Common myeloid progenitor, CD34-positive (primary cell): Measurements from ENCODE around the gene HEATR9.

ENCODE experiments used
- CTCF ChIA-PET: fragments of 350-600 bp; sonication (Branson Sonifier 250); formaldehyde crosslinking; loops from one replicate; lab custom pipeline; 2021; ENCODE audit warnings: antibody characterized with exemption; lab: Charles Lee
- POLR2A ChIA-PET: fragments of 350-600 bp; sonication (Branson Sonifier 250); formaldehyde crosslinking; loops from one replicate; lab custom pipeline; 2021; ENCODE audit warnings: antibody characterized with exemption; lab: Charles Lee
- DNase-seq, 3 donors: peaks; one replicate each; pipeline versions ENCODE4 v3.0.0 to v3.0.0-alpha.2; 2013
- H3K27ac ChIP-seq, 2 experiments: 1 replicate in 1 of 2; 2 replicates in 1 of 2; pipeline ENCODE4 v1.7.0; 2013; ENCODE audit warnings: inconsistent platforms in 2 of 2, low read length in 2 of 2, mild to moderate bottlenecking in 2 of 2, low read depth in 1 of 2, moderate library complexity in 1 of 2; ENCODE audit not compliant: severe bottlenecking in 2 of 2, insufficient read depth in 1 of 2, poor library complexity in 1 of 2
- H3K27me3 ChIP-seq, 5 experiments: replicated peaks in 2 of 5; 1 replicate in 3 of 5; 2 replicates in 2 of 5; pipeline versions ENCODE4 v1.6.1 to v1.7.0; 2013; ENCODE audit warnings: low read length in 4 of 5, mild to moderate bottlenecking in 2 of 5, moderate library complexity in 2 of 5, inconsistent platforms in 1 of 5; ENCODE audit not compliant: insufficient read depth in 5 of 5, control insufficient read depth in 4 of 5
- H3K36me3 ChIP-seq, 4 experiments: 1 replicate in 2 of 4; 2 replicates in 2 of 4; pipeline versions ENCODE4 v1.6.1 to v1.7.0; 2013; ENCODE audit warnings: low read length in 3 of 4, control low read depth in 1 of 4, mild to moderate bottlenecking in 1 of 4; ENCODE audit not compliant: control insufficient read depth in 4 of 4, insufficient read depth in 4 of 4
- H3K4me1 ChIP-seq, 4 experiments: 1 replicate in 3 of 4; 2 replicates in 1 of 4; pipeline versions ENCODE4 v1.6.1 to v1.7.1; 2013; ENCODE audit warnings: low read length in 3 of 4, mild to moderate bottlenecking in 3 of 4, control low read depth in 1 of 4, inconsistent platforms in 1 of 4, moderate library complexity in 1 of 4; ENCODE audit not compliant: control insufficient read depth in 4 of 4, insufficient read depth in 4 of 4; ENCODE audit errors: control extremely low read depth in 1 of 4
- H3K4me3 ChIP-seq, 7 experiments: 1 replicate in 4 of 7; 2 replicates in 3 of 7; pipeline versions ENCODE4 v1.5.1 to v1.7.0; 2013; ENCODE audit warnings: mild to moderate bottlenecking in 7 of 7, low read length in 6 of 7, moderate library complexity in 6 of 7, inconsistent platforms in 2 of 7, low read depth in 2 of 7, control low read depth in 1 of 7; ENCODE audit not compliant: insufficient read depth in 4 of 7, control insufficient read depth in 1 of 7; ENCODE audit errors: extremely low read depth in 1 of 7
- H3K9me3 ChIP-seq, 5 experiments: 1 replicate in 4 of 5; 2 replicates in 1 of 5; pipeline versions ENCODE4 v1.6.1 to v1.7.1; 2013; ENCODE audit warnings: low read length in 4 of 5, mild to moderate bottlenecking in 2 of 5, inconsistent platforms in 1 of 5, low read depth in 1 of 5, moderate library complexity in 1 of 5; ENCODE audit not compliant: control insufficient read depth in 4 of 5, insufficient read depth in 2 of 5; ENCODE audit errors: control extremely low read depth in 1 of 5
- WGBS: methylation state at CpG from one replicate; pipeline ENCODE4 v1.1.5; 2013; ENCODE audit not compliant: insufficient coverage; 5-methylcytosine and 5-hydroxymethylcytosine counted together

The HEATR9 gene

DNA sequence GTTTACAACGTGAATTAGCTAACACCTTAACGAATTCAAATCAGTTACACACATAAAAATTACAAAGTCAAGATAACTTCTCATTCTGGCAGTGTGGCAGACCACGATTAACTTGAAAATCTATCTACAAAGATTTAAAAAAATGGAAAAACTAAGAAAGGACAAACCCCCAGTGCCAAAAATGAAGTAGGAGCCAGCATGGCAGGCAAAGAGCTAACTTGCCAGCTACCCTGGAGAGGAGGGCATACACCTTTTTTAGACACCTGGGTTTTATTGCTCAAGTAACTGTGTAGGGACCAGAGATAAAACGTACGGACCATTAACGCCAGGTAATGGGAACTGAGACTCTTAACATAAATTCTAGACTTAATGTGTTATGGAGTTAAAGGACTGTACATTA lies 56.9 kb downstream of the HEATR9 start:
- Histone ChIP-seq H3K4me3 (peak overlapping the region in 1 of 7 experiments; percentile 10), H3K36me3 (peaks cover 0 to 16% (median 4%) of the 10 kb centered on the region in 4 experiments), H3K9me3 (no peaks in the 10 kb centered on the region), H3K27me3 (no peaks in the 10 kb centered on the region), H3K4me1 (peaks cover 13 to 45% (median 33%) of the 10 kb centered on the region in 4 experiments), H3K27ac (peak overlapping the region in 1 of 2 experiments; percentile 32)
- no peak for DNase-seq
- WGBS, result 90% methylated on average over 2 of the region's 6 CpGs
- ChIA-PET CTCF (interaction anchor here (1.5 to 18.6 kb wide), 2 partner anchors 9 to 41 kb away, joined by 3 to 482 read pairs; partner anchors contain the start of gene C17orf50), POLR2A (interaction anchor here (0.8 kb wide), 1 partner anchor 48 kb away, joined by 3 read pairs; no protein-coding TSS in a partner anchor)

DNA sequence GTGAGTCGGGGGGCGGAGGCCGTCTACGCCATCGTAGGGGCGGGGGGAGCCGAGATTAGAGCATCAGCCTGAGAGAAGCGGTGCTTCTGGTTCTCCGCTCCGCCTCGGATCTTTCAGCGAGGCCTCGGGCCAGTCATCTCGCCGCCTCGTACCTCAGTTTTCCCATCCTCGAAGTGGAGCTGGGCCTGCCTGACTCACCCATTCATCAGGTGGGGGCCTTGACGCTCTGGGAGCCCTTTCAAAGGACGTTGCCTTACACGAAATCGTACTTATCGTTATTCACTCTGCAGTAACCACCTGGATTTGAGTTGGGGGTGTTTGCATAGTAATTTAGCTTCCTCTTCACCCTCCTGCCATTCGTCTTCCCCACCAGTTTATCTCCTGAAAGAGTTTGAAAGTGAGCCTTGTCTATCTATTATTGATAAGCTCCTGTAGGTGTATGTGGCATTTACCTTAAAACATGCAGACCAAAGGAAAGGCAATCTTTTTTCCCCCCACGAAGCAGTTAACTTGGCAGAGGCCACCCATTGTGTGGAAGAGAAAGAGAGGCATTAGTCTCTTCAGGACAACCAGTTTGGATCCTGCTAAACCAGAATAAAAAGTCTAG lies 58.7 kb downstream of the HEATR9 start:
- peaks cover 13 to 45% (median 33%) of the 10 kb centered on the region in 4 experiments for H3K4me1 ChIP-seq
- peaks cover 0 to 8% (median 0%) of the 10 kb centered on the region in 4 experiments for H3K36me3 ChIP-seq
- WGBS, result 0% methylated on average over 22 of the region's 24 CpGs
- no peak for DNase-seq
- no peaks in the 10 kb centered on the region for H3K9me3 ChIP-seq
- peak overlapping the region; percentile 94 to 97 for H3K27ac ChIP-seq
- ChIA-PET CTCF (interaction anchor here (1.3 to 18.6 kb wide), 6 partner anchors 7 to 196 kb away, joined by 3 to 482 read pairs (median 10); partner anchors contain the start of gene C17orf50), POLR2A (interaction anchor here (0.7 to 1.6 kb wide), 4 partner anchors 10 to 197 kb away, joined by 3 to 22 read pairs (median 4); no protein-coding TSS in a partner anchor)
- peak overlapping the region; percentile 87 to 99 (median 93) for H3K4me3 ChIP-seq
- no peaks in the 10 kb centered on the region for H3K27me3 ChIP-seq

DNA sequence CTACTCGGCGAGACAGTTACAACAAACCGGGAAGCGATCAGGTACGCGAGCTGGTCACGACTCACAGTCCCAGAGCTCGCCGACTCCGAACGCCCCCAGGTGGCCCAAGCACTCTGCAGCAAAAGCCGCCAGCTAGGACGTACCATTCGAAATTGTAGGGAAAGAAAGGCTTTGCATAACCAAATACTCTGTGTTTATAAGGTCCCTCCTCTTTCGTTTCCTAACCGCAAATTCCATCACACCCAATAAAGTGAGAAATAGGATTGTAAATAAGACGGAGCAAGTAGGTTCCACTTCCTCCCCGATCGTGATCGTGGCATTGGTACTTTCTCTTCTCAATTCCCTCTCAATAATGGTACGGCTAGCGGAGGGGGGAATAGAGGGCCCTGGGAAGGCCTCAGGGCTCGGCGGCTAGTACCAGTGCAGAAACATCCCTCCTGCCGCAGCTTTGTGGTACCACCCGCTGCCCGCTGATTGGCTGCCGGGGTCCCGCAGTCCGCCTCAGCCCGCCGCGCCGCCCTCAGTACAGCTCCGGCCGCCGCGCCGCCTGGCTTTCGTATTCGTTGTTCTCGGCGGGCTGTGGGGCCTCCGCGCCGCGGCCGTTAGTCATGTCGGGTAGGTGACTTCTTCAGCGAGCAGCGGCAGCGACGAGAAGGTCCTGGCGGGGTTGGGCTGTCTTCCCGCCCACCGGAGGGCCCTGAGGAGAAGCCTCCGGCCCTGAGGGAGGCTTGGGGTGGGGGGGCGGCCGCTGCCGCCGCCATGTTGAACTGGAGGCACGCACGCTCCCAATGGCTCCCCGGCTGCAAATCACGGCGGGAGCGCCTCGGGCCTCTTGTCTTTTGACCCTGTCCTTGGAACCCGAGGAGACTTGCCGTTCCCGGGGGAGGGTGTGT lies 59.5 kb downstream of the HEATR9 start, which contains the start of gene TAF15:
TAF15 (plus strand) TSS at position 523 of the 893 bp plus-strand sequence; CDS start at position 609, 86 bp downstream.
- Histone ChIP-seq H3K27me3 (no peaks in the 10 kb centered on the region), H3K4me1 (peaks cover 13 to 52% (median 38%) of the 10 kb centered on the region in 4 experiments), H3K27ac (peak within 1 kb of the TSS; percentile 94 to 97), H3K9me3 (no peaks in the 10 kb centered on the region), H3K36me3 (peaks cover 0 to 8% (median 0%) of the 10 kb centered on the region in 4 experiments), H3K4me3 (peak within 1 kb of the TSS; percentile 87 to 99 (median 93))
- peak; percentile 99 for DNase-seq
- ChIA-PET POLR2A (interaction anchor here (0.6 to 1.6 kb wide), 8 partner anchors 11 to 221 kb away, joined by 3 to 22 read pairs (median 3); no protein-coding TSS in a partner anchor), CTCF (interaction anchor here (0.5 to 18.6 kb wide), 15 partner anchors 8 to 739 kb away, joined by 3 to 482 read pairs (median 5); partner anchors contain the start of gene C17orf50)
- WGBS, result 0% methylated on average over 61 of the region's 71 CpGs

DNA sequence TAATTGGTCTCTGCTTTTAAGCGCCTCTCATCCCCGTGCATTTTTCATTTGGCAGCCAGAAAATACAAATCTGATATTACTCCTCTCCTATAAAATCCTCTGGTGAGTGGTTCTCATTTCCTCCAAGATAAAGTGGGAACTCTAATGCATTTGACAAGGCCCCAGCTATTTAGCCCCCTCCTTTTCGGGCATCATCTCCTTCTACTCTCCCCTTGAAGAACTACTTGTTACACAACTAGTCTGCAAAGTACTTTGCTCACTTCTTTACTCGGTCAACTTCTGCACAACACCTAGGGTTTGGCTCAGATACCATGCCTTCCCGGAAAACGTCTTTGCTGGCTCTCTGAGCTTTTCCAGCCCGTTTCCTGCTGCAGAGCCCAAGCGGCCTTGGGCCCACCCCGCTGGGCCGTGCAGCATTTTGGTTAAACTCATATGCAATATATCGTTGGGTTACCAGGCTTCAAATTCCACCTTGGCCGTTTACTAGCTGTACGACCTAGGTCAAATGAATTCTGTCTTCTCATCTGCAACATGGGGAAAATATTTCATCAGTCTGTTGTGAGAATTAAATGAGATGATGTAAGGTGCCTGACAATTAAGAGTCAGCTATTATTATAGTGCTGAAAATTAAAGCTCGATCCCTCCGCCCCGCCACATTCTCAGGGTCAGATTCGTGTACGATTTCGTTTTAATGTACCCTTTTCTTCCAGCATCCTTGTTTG lies 60.3 kb downstream of the HEATR9 start:
- 28% methylated on average over 16 of the region's 19 CpGs for WGBS
- no peaks in the 10 kb centered on the region for H3K9me3 ChIP-seq
- no peak for DNase-seq
- H3K36me3 ChIP-seq, result peaks cover 0 to 8% (median 0%) of the 10 kb centered on the region in 4 experiments
- peaks cover 13 to 54% (median 39%) of the 10 kb centered on the region in 4 experiments for H3K4me1 ChIP-seq
- H3K27ac ChIP-seq, result peak overlapping the region; percentile 94 to 97
- ChIA-PET POLR2A (interaction anchor here (0.6 to 1.6 kb wide), 5 partner anchors 41 to 220 kb away, joined by 3 to 22 read pairs (median 3); no protein-coding TSS in a partner anchor), CTCF (interaction anchor here (0.8 to 18.6 kb wide), 19 partner anchors 9 to 738 kb away, joined by 3 to 482 read pairs (median 4); partner anchors contain the start of gene C17orf50)
- no peaks in the 10 kb centered on the region for H3K27me3 ChIP-seq
- H3K4me3 ChIP-seq, result peak overlapping the region; percentile 26 to 99 (median 92)

DNA sequence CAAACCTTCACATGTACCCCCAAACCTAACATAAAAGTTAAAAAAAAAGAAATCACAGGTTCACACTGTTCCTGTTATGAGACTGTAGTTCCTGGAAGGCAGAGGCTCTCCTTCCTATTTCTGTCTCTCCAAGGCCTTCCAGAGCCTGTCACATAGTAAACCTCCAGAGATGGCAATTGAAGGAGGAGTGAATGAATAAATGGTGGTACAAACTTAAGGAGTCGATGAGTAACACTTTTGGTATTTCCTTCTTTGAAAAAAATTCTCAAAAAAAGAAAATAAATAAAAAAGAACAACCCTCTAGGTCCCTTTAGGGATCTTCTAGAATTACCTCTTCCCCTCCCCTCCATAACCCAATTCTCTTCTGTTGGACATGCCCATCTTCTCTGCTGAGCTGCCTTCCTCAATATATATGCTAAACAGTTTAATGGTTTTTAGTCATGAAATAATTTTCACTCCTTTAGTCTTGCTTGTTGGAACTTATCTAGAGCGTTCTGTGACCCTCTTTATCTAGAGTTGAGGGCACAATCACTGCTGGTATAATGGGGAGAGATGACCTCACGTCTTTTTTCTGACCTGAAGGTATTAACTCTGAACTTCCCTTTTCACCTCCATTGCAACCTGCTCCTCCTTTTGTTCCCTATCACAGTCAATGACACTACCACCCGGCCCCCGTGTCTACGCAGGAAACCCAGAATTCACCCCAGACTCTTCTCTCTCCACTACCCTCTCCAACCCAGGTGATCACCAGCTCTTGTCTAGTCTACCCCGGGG lies 61.1 kb downstream of the HEATR9 start:
- CTCF ChIA-PET, result interaction anchor here (0.9 to 18.6 kb wide), 15 partner anchors 10 to 737 kb away, joined by 3 to 482 read pairs (median 4); partner anchors contain the start of gene C17orf50
- Histone ChIP-seq H3K27me3 (no peaks in the 10 kb centered on the region), H3K36me3 (peaks cover 0 to 4% (median 0%) of the 10 kb centered on the region in 4 experiments), H3K9me3 (no peaks in the 10 kb centered on the region), H3K4me3 (peak overlapping the region in 2 of 7 experiments; percentile 99), H3K27ac (no peak overlapping the region), H3K4me1 (peaks cover 13 to 57% (median 42%) of the 10 kb centered on the region in 4 experiments)
- DNase-seq, result no peak
- 78% methylated on average over 5 of the region's 7 CpGs for WGBS
- POLR2A ChIA-PET, result interaction anchor here (1.1 kb wide), 1 partner anchor 40 kb away, joined by 3 read pairs; no protein-coding TSS in a partner anchor
